CD1c-positive myeloid dendritic cell (primary cell): ENCODE results near the gene MPPED1.

Experiments used
- DNase-seq: peaks from one replicate; pipeline ENCODE4 v3.0.0-alpha.2; 2016; ENCODE audit errors: extremely low spot score

MPPED1 gene

DNA sequence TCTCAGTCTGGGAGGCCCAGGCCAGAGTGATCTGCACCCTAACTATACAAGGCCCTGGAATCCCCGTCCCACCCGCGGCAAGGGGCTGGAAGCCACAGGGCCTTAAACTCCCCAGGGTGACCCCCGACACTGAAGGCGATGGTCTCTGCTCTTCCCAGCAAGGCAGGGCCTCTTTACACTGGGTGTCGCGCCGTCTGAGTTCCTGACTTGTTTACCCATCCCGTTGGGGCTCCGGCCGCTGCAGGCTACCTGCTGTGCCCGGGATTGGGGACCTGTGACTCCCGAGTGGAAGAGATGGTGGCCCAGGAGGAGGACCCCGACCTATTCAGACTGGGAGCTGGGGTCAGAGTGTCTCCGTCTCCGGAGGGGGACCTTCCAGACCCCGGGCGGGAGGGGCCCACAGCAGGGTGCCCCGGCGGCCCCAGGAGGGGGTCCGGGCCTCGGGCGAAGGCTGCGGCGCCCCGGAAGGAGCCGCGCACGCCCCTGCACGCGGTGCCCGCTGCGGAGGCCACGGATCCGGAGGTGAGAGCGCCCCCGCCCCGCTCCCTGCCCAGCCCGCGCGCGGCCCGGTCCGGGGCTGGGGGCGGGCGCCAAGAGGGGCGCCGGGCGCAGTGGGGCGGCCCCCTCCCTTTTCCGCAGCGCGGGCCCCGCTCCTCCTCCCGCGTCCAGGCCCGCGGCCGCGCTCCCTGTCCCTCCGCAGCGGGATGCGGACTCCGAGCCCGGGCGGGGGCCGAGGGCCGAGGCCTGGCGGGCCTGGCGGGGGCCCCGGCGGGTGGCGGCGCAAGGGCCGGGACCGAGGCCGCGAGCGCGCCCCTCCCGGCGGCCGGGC lies 560 bp upstream of the MPPED1 start:
- DNase-seq = no peak

DNA sequence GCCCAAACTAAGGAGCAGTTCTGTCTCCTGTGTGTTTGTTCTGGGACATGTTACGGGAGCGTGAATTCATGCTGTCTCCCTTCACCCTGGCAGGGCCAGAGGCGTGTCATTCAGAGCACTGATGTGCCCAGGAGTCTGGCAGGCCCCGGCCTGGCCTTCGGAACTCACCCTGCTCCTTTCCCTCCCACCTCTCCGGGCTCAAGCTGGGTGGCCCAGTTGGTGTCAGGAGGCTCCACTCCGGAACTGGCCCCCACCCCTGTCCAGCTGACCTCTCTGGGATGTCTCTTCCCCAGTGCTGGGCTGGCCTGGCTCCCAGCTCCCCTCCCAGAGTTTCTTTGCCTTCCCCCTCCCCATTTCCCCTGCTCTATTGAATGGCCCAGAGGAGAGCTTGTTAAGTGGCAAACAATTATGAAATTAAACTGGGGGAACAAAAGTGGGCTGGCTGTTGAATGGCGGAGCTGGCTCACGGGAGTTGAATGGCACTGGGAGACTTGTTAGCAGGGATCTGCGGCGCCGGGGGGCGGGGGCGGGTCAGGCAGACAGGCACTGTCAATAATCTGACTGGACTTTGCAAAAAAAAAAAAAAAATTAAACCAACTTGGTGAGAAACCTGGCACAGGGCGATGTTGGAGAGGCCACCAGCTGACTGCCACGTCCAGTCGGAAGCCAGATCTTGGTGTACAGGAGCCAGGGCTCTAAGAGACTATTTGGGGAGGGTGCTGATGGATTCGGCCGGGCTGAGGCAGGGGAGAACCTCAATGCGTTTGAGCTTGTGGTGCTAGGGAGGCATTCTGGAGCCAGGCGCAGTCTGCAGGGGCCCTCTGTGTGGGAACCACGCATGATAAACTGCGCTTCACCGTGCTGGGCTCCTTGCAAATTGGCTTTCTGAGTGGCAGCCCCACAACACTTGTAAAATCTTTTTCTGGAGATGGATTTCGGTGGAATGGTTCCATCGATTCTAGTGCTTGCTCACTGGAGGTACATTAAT lies 1.3 kb downstream of the MPPED1 start:
- DNase-seq = no peak

DNA sequence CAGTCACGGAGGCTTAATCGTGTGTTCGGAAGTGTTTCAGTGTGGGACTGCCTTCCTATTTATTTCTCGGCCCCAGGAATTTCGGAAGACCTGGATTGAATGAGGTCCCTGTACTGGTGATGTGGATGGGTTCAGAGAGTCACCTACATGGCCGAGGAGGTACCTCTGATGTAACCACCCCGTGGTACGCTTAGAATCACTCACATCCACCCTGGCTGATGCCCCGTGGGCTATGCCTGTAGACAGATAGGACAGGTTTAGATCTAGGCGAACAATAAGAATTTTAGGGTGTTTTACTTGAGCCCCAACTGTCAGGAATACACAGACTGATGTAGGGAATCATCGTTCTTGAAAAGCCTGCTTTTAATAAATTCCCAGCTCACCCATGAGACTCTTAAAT lies 2.0 kb downstream of the MPPED1 start:
- no peak for DNase-seq

DNA sequence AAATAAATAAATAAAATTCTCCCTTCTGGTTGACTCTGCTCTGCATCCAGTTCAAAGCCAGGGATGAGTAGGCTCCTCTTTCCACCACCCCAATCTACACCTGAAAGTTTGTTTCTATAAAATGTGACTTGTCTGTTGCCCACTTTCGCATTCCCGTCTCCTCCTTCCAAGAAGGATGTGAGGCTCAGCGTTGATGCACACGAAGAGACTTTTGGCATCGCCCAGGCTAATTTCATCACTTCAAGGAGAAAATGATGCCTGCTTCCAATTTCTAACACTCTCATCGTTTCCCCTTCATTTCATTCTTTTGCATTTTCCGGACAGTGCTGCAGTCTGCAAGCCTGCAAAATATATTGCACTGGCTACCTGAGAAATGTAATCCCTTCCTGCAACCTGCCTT lies 3.9 kb downstream of the MPPED1 start:
- no peak for DNase-seq

DNA sequence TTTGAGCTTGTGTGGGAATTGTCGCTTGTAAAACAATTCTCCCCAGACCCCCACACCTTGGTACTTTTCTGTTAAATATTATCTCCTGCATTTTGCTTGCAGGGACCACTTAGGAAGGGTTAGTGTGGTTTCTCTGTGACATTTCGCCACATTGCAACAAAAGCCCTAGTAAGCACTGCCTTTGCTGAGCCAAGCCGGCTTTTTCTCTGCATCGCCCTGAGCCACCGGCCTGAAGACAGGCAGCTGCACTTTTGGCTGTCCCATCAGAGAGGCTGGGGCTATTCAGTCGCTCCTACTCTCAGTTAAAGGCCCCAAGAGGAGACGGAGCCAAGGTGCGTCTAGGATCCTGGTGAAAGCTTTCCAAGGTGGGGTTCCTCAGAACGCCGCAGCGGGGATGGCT lies 5.7 kb downstream of the MPPED1 start:
- DNase-seq = no peak

DNA sequence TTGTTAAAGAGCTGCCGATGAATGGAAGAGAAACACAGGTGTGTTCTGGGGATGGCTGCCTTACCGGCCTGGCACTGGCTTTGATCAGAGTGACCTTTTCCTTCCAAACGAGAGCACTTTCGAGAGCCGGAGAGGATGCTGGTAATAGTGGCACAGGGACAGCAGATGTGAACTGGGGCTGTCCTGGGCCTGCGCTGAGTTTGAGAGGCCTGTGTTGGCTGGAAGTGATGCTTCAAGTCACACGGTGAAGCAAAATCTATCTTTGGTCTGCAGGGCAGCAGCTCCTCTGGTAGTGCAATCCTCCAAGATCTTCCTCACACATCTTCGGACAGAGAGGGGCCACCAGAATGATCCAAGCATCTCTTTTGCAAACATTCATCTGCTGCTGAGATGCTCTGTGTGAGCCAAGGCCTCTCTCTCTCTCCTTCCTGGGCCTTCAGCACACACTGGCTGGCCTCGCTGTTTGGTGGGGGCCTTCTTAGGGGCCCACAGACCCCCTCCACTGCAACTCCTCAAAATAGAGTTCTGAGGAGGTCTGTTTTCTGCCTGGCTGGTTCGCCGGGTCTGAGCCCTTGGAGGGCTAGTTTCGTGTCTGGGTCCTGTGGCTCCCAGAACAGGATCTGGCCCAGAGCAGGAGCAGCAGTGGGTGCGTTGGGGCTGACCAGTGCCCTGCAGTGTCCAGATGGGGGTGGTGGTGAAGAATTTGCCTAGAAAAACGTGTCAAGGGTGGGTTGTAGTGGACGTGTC lies 6.4 kb downstream of the MPPED1 start:
- no peak for DNase-seq

DNA sequence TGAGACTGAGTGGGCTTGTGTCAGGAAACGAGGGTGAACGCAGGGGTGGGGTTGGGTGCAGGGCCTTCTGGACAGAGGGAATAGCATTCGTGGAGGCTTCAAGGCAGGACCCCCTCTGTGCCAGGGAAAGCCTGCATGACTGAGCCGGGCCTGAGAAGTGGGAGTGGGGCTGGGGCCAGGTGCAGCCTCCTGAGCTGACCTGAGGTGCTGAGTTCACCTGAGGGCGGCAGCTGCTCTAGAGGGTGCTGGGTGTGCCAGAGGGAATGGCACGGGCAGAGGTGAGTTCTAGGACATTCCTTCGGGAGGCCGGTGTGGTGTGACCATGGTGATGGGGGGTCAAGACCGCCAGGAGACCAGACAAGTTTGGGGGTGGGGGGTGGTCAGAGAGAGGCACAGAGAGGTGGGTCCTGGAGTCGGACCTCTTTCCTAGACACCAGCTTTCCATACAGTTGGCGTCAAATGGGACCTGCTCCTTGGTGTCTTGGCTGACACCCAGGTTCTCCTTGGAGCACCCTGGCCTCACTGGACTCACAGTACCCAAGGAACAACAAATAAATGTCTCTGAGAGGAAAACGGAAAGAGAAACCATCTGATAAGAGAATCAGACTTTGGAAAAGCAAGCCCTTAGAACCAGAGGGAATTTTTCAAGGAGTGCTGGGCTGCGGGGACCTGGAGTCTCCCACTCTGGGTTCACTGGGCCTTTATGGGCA lies 7.7 kb downstream of the MPPED1 start:
- DNase-seq = no peak

DNA sequence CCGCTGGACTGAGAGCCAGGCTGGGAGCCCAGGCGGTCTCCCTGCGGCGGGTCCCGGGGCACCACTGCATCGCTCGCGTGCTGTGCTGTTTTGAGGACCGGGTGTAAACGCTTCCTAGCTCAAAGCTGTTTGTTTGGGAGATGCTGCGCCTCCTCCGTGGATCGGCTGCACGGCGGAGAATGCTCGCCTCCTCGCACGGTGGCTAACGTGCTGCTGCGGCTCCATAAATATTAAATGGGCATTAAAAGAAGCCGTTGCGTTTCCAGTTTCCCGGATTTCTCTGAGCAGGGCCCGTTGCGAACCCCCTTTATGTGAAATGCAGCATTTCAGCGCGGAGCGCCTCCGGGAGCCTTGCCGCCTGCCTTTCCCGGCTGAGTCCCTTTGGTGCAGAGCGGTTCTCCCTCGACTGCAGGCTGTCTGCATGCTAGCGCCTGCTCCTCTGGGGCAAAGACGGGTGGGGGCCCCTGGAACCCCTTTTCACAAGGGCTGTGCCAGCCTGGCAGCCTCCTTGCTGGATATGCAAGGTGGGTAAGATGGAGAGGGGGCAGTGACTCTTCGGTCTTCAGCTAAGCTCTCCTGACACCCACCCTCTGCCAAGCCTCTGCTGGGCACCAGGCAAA lies 9.3 kb downstream of the MPPED1 start:
- DNase-seq = no peak

DNA sequence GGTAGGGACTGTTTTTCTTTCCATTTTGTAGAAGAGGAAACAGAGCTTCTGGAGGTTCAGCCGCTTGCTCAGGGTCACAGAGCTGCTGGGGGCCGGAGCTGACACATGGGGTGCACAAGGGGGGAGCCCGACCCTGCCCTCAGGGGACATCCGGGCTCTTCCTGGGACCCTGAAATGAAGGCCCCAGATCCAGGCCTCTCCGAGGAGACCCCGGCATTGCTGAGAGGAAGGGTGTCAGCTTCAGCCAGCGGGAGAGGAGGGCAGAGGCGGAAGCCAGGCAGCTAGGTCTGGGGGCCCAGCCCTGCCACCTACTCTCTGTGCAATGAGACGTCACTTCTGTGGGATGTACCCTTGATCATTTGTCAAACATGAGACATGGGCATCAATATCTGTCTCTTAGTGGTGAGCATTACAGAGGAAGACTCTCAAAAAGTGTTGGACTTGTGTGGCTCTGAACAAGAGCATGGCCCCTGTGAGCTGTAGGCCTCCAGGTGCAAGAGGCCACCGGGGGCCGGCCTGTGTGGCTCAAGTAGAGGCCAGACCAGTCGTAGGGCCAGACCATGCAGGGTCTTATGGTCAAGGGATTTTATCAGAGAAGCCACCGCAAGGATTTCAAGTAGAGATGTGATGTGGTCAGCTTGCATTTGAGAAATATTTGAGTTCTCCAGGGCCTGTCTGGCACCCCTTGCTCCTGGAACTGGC lies 10.3 kb downstream of the MPPED1 start:
- DNase-seq = no peak

DNA sequence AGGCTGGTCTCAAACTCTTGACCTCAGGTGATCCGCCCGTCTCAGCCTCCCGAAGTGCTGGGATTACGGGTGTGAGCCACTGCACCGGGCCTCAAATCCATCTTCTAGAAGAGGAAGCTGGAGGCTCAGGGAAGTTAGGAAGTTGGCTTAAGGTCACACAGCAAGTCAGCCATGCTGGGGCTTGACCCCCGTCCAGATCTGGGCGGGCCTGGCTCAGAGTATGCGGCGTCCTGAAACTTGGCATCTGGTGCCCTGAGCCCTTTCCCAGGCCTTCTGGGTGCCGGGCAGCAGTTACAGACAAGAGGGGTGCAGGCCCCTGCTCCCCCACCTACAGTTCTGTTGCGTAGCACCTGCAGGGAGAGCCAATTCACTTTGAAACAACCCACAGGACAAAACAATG lies 11.2 kb downstream of the MPPED1 start:
- DNase-seq = no peak

DNA sequence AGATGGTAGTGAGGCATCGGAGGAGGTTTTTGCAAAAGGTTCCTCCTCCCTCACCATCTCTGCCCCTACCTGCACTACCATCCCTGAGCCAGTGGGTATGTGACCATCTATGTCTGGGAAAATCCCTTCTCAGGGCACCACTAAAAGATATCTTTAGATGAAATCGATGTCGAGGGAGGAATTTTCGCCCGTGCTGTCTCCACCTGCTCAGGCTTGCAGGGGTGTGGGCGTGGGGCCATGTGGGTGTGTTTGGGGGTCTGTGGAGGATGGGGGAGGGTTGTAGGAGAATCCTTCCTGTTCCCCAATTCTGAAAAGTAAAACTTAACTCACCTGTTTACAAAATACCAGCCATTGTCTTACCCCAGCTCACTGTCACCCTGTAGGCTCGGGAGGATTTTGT lies 12.4 kb downstream of the MPPED1 start:
- DNase-seq = no peak

DNA sequence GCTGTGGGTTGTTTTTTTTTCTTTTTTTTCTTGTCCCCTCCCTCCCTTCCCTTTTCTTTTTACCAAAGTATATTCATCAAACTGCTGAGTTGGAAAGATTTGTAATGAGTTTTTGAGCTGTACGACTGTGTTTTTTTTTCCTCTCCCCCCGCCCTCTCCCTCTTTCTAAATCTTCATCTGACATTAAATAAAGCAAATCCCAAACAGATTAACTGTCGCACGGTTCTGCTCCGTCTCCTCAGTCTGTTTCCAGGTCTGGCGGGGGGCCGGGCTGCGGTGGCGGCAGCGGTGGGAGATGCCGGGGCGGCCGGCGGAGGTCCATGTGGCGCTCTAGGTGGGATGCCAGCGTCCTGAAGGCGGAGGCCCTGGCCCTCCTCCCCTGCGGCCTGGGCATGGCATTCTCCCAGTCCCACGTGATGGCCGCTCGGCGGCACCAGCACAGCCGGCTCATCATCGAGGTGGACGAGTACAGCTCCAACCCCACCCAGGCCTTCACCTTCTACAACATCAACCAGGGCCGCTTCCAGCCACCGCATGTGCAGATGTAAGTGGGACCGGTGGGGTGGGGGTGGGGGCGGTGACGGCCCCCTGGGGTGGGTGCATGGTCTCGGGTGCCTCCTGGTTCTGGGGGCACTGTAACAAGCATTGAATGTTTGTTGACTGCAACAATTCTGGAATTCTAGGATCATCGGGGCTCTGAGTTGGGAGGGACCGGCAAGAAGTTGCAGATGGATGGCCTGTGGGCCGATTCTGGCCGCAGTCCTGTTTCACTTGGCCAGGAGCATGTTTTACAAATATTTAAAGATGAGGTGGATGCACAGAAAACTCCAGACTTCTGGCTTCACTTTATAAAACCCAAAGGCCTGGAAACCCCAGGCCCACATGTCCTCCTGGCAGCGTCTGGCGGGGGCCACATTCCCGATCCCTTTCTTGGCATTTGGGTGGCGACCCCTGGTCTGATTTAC lies 13.1 kb downstream of the MPPED1 start:
- DNase-seq = no peak

DNA sequence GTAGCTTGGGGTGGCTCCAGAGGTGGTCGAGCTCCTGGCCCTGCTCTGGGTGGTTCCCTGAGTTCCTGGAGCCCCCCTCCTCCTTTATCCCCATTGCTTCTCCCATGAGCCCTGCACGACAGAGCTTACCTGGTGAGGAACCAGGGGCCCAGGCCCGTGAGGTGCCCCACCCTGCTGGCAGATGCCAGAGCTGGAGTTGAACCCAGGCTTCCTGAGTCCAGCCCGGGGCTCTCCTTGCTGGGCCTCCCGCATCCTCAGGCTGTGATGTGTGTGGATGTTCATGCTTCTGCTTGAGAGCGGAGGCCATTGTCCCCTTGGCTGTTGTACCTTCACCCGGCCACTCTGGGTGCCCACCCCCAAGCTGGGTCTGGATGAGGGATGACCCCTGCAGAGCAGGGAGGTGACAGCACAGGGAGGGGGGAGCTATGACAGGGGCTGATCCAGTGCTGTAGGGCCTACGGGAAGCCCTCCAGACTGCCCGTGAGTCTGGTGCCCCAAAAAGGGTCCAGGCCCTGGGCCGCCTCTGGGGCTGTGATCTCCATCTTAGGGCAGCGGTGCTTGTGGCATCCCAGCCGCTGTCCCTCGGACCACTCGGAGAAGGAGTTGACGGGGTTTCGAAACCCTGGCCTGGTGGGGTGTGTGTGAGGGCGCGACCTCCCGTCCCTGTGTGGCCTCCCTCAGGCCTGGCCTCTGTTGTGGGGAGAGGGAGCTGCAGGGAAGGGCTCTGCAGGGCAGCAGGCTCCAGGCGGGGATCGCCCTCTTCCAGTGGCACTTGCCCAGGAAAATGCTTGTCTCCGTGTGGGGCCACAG lies 14.4 kb downstream of the MPPED1 start:
- no peak for DNase-seq

DNA sequence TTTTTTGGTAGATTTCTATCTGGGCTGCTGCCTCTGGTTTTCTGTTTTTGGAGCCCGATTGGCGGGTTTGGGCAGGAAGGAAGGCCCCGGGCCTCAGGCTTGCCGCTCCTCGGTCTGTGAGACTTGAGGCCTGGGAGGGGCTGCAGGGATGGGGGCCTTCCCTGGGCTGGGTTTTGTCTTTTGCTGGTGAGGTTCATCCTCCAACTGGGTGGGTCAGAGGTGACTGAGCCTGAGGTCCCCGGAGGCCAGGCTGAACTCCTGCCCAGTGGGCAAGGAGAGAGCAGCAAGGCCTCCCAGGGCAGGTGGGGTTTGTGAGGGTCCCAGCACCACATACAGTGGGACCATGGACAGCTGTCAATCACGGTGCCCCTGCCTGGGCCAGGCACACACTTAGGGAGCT lies 15.0 kb downstream of the MPPED1 start:
- DNase-seq = no peak

DNA sequence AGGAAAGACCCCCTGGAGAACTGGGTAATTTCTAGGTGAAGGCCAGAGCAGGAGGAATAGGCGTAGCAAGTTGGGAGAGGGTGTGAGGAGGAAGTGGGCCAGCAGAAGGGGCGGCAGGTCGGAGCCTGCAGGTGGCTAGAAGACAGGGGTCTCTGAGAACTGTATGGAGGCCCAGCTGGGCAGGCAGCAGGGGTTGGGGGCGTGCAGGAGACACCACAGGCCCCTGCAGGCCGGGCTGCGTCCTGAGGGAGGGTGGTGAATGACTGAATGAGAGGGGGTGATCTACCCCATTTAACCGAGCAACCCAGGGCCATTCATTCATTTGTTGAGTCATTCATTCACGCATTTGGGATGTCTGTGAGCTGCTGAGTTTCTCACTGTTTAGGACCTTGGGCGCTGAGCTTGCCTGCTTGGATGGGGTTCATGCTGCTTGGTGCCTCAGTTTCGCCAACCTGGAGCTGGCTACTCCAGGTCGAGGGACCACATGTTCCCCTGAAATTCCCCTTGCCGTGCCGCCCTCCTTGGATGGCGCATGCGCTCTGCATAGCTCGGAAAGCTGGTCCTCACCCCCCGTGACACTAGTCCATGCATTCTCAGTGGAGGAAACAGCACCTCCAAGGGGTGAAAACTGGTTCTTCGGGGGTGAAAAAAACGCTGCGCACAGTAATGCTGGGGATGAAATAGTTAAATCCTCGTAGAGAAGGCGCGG lies 15.6 kb downstream of the MPPED1 start:
- DNase-seq = no peak

DNA sequence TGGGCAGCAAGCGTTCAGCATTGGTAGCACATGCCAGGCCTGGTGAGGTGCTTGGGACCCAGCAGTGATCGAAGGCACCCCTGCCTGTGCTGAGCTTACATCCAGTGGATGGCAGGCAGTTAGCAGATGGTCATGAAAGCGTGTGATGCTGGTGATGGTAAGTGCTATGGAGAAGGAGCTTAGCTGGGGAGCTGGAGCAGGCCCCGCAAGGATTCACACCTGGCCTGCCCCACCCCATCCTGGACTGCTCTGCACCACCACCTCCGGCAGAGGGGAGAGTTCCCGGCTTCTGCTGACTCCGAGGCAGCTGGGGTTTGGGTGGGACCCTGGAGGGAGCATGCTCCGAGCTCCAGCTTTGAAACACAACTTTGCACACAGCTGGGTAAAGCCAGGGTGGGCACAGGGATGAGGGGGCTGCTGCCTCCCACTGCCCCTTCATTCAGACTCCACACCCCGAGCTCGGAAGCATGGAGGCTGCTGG lies 16.2 kb downstream of the MPPED1 start:
- DNase-seq = no peak

DNA sequence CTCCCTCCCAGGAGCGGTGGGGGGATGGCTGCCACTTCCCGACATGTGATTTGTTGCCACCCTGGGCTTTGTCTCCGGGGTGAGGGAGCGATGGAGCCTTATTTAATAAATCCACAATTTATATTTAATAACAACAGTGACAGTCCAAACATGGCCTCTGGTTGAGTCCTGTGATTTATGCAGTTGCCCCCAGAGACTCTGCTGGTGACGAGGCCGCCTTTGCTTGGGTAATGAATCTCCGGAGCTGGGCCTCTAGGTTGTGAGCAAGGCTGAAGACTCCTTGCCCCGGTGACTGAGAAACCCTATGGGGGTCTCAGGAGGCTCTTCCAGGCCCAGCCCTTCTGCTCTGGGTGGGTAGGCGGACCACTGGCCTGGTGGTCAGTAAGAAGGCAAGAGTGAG lies 16.7 kb downstream of the MPPED1 start:
- no peak for DNase-seq

DNA sequence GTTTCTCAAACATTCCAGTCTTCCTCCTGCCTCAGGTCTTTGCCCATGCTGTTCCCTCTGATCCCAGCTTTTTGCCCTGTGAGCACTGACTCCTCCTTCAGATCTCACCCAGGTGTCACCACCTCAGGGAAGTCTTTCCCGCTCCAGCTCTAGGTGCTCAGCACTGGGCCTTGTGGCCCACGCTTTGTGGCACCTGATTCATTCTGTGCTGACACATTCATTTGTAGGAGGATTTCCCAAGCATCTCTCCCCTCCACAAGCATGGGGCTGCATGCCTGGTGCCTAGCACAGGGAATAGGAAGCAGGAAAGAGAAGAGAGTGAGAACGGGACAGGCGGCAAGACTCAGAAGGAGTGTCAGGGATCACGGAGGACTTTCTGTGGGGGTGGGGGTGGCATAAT lies 17.6 kb downstream of the MPPED1 start:
- DNase-seq = no peak
